MCF 10A (cell line): ENCODE data around the gene CRACR2B. TPM values are rescaled to one million over a fixed set of nuclear protein-coding genes. Genes with fewer than 3 reads are reported as not detected.

Experiments
- BruUV-seq: library from RNA; stranded (reverse); fragments of 400-500 nt; replicated peaks from 2 replicates; lab custom pipeline; 2021; lab: Mats Ljungman, UMichigan
- CTCF ChIA-PET: fragments of 300-600 bp; sonication (Branson Sonifier 250); formaldehyde crosslinking; extraction: SDS; loops from one replicate; lab custom pipeline; 2021; ENCODE audit warnings: antibody characterized with exemption, inconsistent platforms; lab: Yijun Ruan, JAX
- POLR2A ChIA-PET: fragments of 300-600, 350-650 bp; sonication (Branson Sonifier 250); formaldehyde crosslinking; extraction: SDS; loops from one replicate; lab custom pipeline; 2020; ENCODE audit warnings: antibody characterized with exemption, inconsistent platforms; lab: Yijun Ruan, JAX
- DNase-seq: peaks from one replicate; pipeline ENCODE4 v3.0.0-alpha.2; 2018; ENCODE audit not compliant: unreplicated experiment
- H3K27ac Mint-ChIP-seq: one replicate; pipeline ENCODE4 v1.8.0; 2022; ENCODE audit warnings: mild to moderate bottlenecking, low read depth, mixed read lengths; ENCODE audit not compliant: unreplicated experiment
- H3K27me3 Mint-ChIP-seq: one replicate; pipeline ENCODE4 v1.8.0; 2022; ENCODE audit warnings: mixed read lengths; ENCODE audit not compliant: insufficient read depth, unreplicated experiment
- H3K36me3 Mint-ChIP-seq: one replicate; pipeline ENCODE4 v1.8.0; 2022; ENCODE audit warnings: mild to moderate bottlenecking, moderate library complexity, mixed read lengths; ENCODE audit not compliant: insufficient read depth, unreplicated experiment
- H3K4me1 Mint-ChIP-seq: one replicate; pipeline ENCODE4 v1.8.0; 2022; ENCODE audit warnings: mixed read lengths; ENCODE audit not compliant: insufficient read depth, unreplicated experiment
- H3K4me3 Mint-ChIP-seq: one replicate; pipeline ENCODE4 v1.8.0; 2022; ENCODE audit warnings: mild to moderate bottlenecking, moderate library complexity, mixed read lengths; ENCODE audit not compliant: unreplicated experiment
- H3K9me3 Mint-ChIP-seq: one replicate; pipeline ENCODE4 v1.8.0; 2022; ENCODE audit warnings: mixed read lengths; ENCODE audit not compliant: unreplicated experiment
- CTCF ChIP-seq: fragments of 200-600 bp; IDR thresholded peaks from one replicate; pipeline ENCODE4 v1.8.0; 2022; ENCODE audit warnings: antibody characterized with exemption, mild to moderate bottlenecking; ENCODE audit not compliant: unreplicated experiment
- intact Hi-C: fragments of 100-400 bp; cut with micrococcal nuclease; formaldehyde crosslinking; loops from 2 replicates; pipeline ENCODE4 v1.14.1; 2022
- total RNA-seq: library from RNA; stranded (reverse); gene quantifications from 2 replicates; pipeline ENCODE4 v1.2.3, GENCODE V29; 2022

CRACR2B gene
- total RNA-seq, 1 experiment from 2014 or later, result 1.2 TPM

- H3K27me3 Mint-ChIP-seq, result no peaks in the 10 kb centered on the region
- peaks cover 11% of the 10 kb centered on the region for H3K4me1 Mint-ChIP-seq
- ChIA-PET POLR2A (interaction anchor here (0.6 to 9.6 kb wide), 10 partner anchors 10 to 125 kb away, joined by 3 to 274 read pairs (median 26); partner anchors contain the start of genes CD151, DEAF1, GATD1 and PIDD1), CTCF (interaction anchor here (0.8 to 1.6 kb wide), 2 partner anchors 13 to 531 kb away, joined by 3 to 6 read pairs; no protein-coding TSS in a partner anchor)
- peak overlapping the region; percentile 72 for H3K4me3 Mint-ChIP-seq
- intact Hi-C loops, result no loop called here
- no peak for TF ChIP-seq CTCF
- DNase-seq, result peak; percentile 91
- H3K27ac Mint-ChIP-seq, result peak overlapping the region; percentile 40
- H3K36me3 Mint-ChIP-seq, result peaks cover 42% of the 10 kb centered on the region
- no peaks in the 10 kb centered on the region for H3K9me3 Mint-ChIP-seq
- no TSS peak for BruUV-seq
These were observed 6.8 kb upstream of the CRACR2B start for GRCh38 chr11:820655-821511.

- Mint-ChIP-seq H3K27ac (peak overlapping the region; percentile 63), H3K4me1 (peaks cover 11% of the 10 kb centered on the region), H3K27me3 (no peaks in the 10 kb centered on the region), H3K36me3 (peaks cover 42% of the 10 kb centered on the region), H3K9me3 (no peaks in the 10 kb centered on the region), H3K4me3 (peak overlapping the region; percentile 72)
- ChIA-PET POLR2A (interaction anchor here (0.6 to 9.6 kb wide), 7 partner anchors 11 to 126 kb away, joined by 3 to 274 read pairs (median 41); partner anchors contain the start of genes CD151, DEAF1, PIDD1 and POLR2L), CTCF (interaction anchor here (0.8 to 1.6 kb wide), 3 partner anchors 13 to 530 kb away, joined by 3 to 6 read pairs (median 3); no protein-coding TSS in a partner anchor)
- intact Hi-C loops, result no loop called here
- no TSS peak for BruUV-seq
- no peak for DNase-seq
- no peak for TF ChIP-seq CTCF
These were observed 6.0 kb upstream of the CRACR2B start for GRCh38 chr11:821512-822371.

- Mint-ChIP-seq H3K9me3 (no peaks in the 10 kb centered on the region), H3K27me3 (no peaks in the 10 kb centered on the region), H3K27ac (no peak overlapping the region), H3K4me1 (peaks cover 7% of the 10 kb centered on the region), H3K36me3 (peaks cover 42% of the 10 kb centered on the region), H3K4me3 (no peak overlapping the region)
- no peak for TF ChIP-seq CTCF
- intact Hi-C loops, result no loop called here
- ChIA-PET CTCF (no interaction called here), POLR2A (interaction anchor here (0.5 to 9.6 kb wide), 5 partner anchors 10 to 129 kb away, joined by 3 to 274 read pairs (median 8); partner anchors contain the start of genes CD151, DEAF1, POLR2L and RPLP2)
- DNase-seq, result no peak
- BruUV-seq, result no TSS peak
These were observed 4.1 kb upstream of the CRACR2B start for GRCh38 chr11:823441-824291.
